Stimulated activated CD8-positive, alpha-beta memory T cell treated with anti-CD3 and anti-CD28 coated beads, Interleukin-15, amount 100 ng/mL, for 48 hours (primary cell): ENCODE data around the gene KHDRBS2.
"Not testable (repeated sequence)": the region's sequence is repeated elsewhere in the genome, so short reads cannot be mapped to it uniquely, and the experiment has no call there.

Source experiments
- DNase-seq, 2 donors: peaks; one replicate each; pipeline ENCODE4 v3.0.0-alpha.2; 2020; ENCODE audit warnings: low read depth in 2 of 2

The KHDRBS2 gene

GRCh38 chr6:61868507-61869080 is 417.4 kb downstream of the KHDRBS2 start:
- no peak for DNase-seq

GRCh38 chr6:61867635-61868034 is 418.4 kb downstream of the KHDRBS2 start:
- DNase-seq: no peak

GRCh38 chr6:61857541-61857940 is 428.5 kb downstream of the KHDRBS2 start:
- no peak for DNase-seq

- no peak for DNase-seq
These were observed 444.1 kb downstream of the KHDRBS2 start for GRCh38 chr6:61841958-61842357.

- no peak for DNase-seq
These were observed 450.8 kb downstream of the KHDRBS2 start for GRCh38 chr6:61835237-61835636.

- DNase-seq: no peak
These were observed 452.8 kb downstream of the KHDRBS2 start for GRCh38 chr6:61833176-61833755.

- DNase-seq: no peak
These were observed 468.3 kb downstream of the KHDRBS2 start for GRCh38 chr6:61817716-61818115.

GRCh38 chr6:61810047-61810446 is 476.0 kb downstream of the KHDRBS2 start:
- DNase-seq: no peak

GRCh38 chr6:61809004-61809595 is 476.9 kb downstream of the KHDRBS2 start:
- no peak for DNase-seq

GRCh38 chr6:61787998-61788397 is 498.0 kb downstream of the KHDRBS2 start:
- DNase-seq: no peak

- DNase-seq: not testable (repeated sequence)
These were observed 516.6 kb downstream of the KHDRBS2 start for GRCh38 chr6:61769446-61769845.

- no peak for DNase-seq
These were observed 530.3 kb downstream of the KHDRBS2 start for GRCh38 chr6:61755739-61756138.

- DNase-seq: no peak
These were observed 534.0 kb downstream of the KHDRBS2 start for GRCh38 chr6:61751986-61752385.

- DNase-seq: no peak
These were observed 540.0 kb downstream of the KHDRBS2 start for GRCh38 chr6:61745994-61746393.

- DNase-seq: no peak
These were observed 574.2 kb downstream of the KHDRBS2 start for GRCh38 chr6:61711849-61712248.

- no peak for DNase-seq
These were observed 597.9 kb downstream of the KHDRBS2 start for GRCh38 chr6:61688165-61688564.

- no peak for DNase-seq
These were observed 603.5 kb downstream of the KHDRBS2 start for GRCh38 chr6:61682562-61682961.

GRCh38 chr6:61679625-61680024 is 606.4 kb downstream of the KHDRBS2 start:
- DNase-seq: no peak

GRCh38 chr6:61675734-61676133 is 610.3 kb downstream of the KHDRBS2 start:
- no peak for DNase-seq

- DNase-seq: no peak
These were observed 636.2 kb downstream of the KHDRBS2 start for GRCh38 chr6:61649845-61650244.

- DNase-seq: no peak
These were observed 645.6 kb downstream of the KHDRBS2 start for GRCh38 chr6:61640463-61640862.
